RWPE1 (cell line): Measurements from ENCODE around the gene IMPACT.
A peak's percentile ranks its signal among the peaks of the same experiment; 100 is the strongest.

Experiments used
- CTCF ChIA-PET: fragments of 350-600 bp; sonication (Branson Sonifier 250); formaldehyde crosslinking; extraction: SDS; loops from one replicate; lab custom pipeline; 2021; lab: Yijun Ruan, JAX
- POLR2A ChIA-PET: fragments of 400-600 bp; formaldehyde crosslinking; extraction: SDS; loops from one replicate; lab custom pipeline; 2020; ENCODE audit warnings: antibody characterized with exemption; ENCODE audit not compliant: low non-redundant PET; lab: Yijun Ruan, JAX
- DNase-seq: peaks from one replicate; pipeline ENCODE4 v3.0.0; 2012; ENCODE audit warnings: low spot score
- H3K27ac ChIP-seq: fragments of 450-650 bp; 2 replicates; pipeline ENCODE4 v1.5.1; 2017
- CTCF ChIP-seq: fragments of 450-650 bp; conservative IDR thresholded peaks from 2 replicates; pipeline ENCODE4 v1.5.1; 2017; ENCODE audit warnings: low read depth, mild to moderate bottlenecking

Gene IMPACT

GRCh38 chr18:24475926-24476589 is 49.6 kb downstream of the IMPACT start:
- ChIA-PET POLR2A (no interaction called here), CTCF (no interaction called here)
- no peak for DNase-seq
- no peak overlapping the region for H3K27ac ChIP-seq
- no peak for TF ChIP-seq CTCF

- no peak for TF ChIP-seq CTCF
- CTCF ChIA-PET, result no interaction called here
Observed at GRCh38 chr18:24479371-24479770, 52.9 kb downstream of the IMPACT start.

GRCh38 chr18:24482821-24483220 is 56.4 kb downstream of the IMPACT start:
- CTCF ChIA-PET, result no interaction called here
- DNase-seq, result no peak
- POLR2A ChIA-PET, result no interaction called here
- no peak for TF ChIP-seq CTCF
- H3K27ac ChIP-seq, result no peak overlapping the region

More at GRCh38 chr18:24479371-24479770, 52.9 kb downstream of the IMPACT start:
- POLR2A ChIA-PET, result no interaction called here
- no peak for DNase-seq
- H3K27ac ChIP-seq, result no peak overlapping the region

GRCh38 chr18:24485681-24486080 is 59.2 kb downstream of the IMPACT start:
- CTCF ChIA-PET, result interaction anchor here (0.5 kb wide), 1 partner anchor 126 kb away, joined by 3 read pairs; no protein-coding TSS in a partner anchor

GRCh38 chr18:24486684-24487083 is 60.2 kb downstream of the IMPACT start:
- H3K27ac ChIP-seq, result no peak overlapping the region
- ChIA-PET POLR2A (no interaction called here), CTCF (interaction anchor here (0.5 kb wide), 1 partner anchor 68 kb away, joined by 3 read pairs; no protein-coding TSS in a partner anchor)
- no peak for TF ChIP-seq CTCF
- no peak for DNase-seq

More at GRCh38 chr18:24485681-24486080, 59.2 kb downstream of the IMPACT start:
- H3K27ac ChIP-seq, result no peak overlapping the region
- no peak for TF ChIP-seq CTCF
- DNase-seq, result no peak
- POLR2A ChIA-PET, result no interaction called here

GRCh38 chr18:24488824-24489493 is 62.5 kb downstream of the IMPACT start:
- ChIA-PET CTCF (interaction anchor here (0.5 to 1.7 kb wide), 10 partner anchors 8 to 517 kb away, joined by 3 to 7 read pairs (median 3); no protein-coding TSS in a partner anchor), POLR2A (no interaction called here)
- H3K27ac ChIP-seq, result no peak overlapping the region
- TF ChIP-seq CTCF, result peak; percentile 85
- peak; percentile 27 for DNase-seq
